ENCODE data around the gene NANP.
A peak's percentile ranks its signal among the peaks of the same experiment; 100 is the strongest.
"Not testable (repeated sequence)": the region's sequence is repeated elsewhere in the genome, so short reads cannot be mapped to it uniquely, and the experiment has no call there.

Gene NANP

DNA sequence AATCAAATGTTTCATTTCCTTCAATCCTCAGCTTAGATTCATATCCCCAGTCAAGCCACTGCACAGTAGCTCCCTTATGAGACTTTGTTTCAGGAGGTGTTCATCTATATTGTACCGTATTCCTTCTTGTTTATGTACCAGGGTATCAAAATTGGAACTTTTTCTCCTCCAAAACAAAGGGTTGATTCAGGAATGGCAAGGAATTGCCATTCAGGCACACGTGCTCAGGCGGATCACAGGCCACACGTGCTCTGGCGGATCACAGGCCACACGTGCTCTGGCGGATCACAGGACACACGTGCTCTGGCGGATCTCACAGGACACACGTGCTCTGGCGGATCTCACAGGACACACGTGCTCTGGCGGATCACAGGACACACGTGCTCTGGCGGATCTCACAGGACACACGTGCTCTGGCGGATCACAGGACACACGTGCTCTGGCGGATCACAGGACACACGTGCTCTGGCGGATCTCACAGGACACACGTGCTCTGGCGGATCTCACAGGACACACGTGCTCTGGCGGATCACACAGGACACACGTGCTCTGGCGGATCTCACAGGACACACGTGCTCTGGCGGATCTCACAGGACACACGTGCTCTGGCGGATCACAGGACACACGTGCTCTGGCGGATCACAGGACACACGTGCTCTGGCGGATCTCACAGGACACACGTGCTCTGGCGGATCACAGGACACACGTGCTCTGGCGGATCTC is 21.5 kb downstream of the NANP start:
- not testable (repeated sequence) for H3K9ac ChIP-seq (ENCODE audit: low read length); H3K9me3 ChIP-seq (ENCODE audit: control insufficient read depth, low read length); H3K27me3 ChIP-seq (ENCODE audit: control insufficient read depth, insufficient read depth, low read length); H3K4me1 ChIP-seq (ENCODE audit: control insufficient read depth, insufficient read depth, low read length); H3K4me3 ChIP-seq (ENCODE audit: low read length); H3K36me3 ChIP-seq (ENCODE audit: control insufficient read depth, insufficient read depth, low read length)

DNA sequence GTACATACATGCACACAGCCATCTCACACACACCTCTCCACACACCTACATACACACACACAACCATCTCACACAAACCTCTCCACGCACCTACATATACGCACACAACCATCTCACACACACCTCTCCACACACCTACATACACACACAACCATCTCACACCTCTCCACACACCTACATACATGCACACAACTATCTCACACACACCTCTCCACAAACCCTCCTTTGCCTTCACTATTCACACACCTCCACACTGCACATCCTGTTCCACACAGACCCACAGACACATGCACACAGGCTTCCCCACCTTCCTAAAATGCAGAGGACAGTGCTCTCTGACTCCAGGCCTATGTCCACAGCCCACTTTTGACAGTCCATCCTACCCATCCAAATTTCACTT is 22.2 kb downstream of the NANP start:
- H3K9me3 ChIP-seq (ENCODE audit: control insufficient read depth, low read length): no peaks in the 10 kb centered on the region
- no peaks in the 10 kb centered on the region for H3K27me3 ChIP-seq (ENCODE audit: control insufficient read depth, insufficient read depth, low read length)
- no peaks in the 10 kb centered on the region for H3K4me1 ChIP-seq (ENCODE audit: control insufficient read depth, insufficient read depth, low read length)
- no peak overlapping the region for H3K9ac ChIP-seq (ENCODE audit: low read length)
- H3K36me3 ChIP-seq (ENCODE audit: control insufficient read depth, insufficient read depth, low read length): no peaks in the 10 kb centered on the region
- no peak overlapping the region for H3K4me3 ChIP-seq (ENCODE audit: low read length)

DNA sequence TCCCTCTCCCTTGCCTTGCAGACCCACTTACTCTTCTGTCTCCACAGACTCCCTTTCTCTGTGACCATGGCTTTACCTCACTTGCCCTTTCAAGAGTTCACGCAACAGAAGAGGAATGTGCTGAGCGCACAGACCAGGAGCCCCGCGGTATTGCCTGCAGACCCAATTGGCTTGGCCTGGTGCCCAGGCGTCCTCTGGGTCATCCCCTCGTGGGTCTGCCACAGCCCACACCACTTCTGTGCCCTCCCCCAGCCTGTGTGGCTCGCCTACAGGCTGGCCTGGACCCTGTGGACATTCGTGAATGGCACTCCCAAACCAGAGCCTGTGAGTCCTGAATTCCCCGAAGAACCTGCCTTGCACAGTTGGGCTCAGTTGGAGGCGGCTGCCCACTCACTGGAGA is 23.2 kb downstream of the NANP start:
- Histone ChIP-seq H3K4me1 (ENCODE audit: control insufficient read depth, insufficient read depth, low read length) (no peaks in the 10 kb centered on the region), H3K4me3 (ENCODE audit: low read length) (no peak overlapping the region), H3K27me3 (ENCODE audit: control insufficient read depth, insufficient read depth, low read length) (no peaks in the 10 kb centered on the region), H3K9ac (ENCODE audit: low read length) (no peak overlapping the region), H3K36me3 (ENCODE audit: control insufficient read depth, insufficient read depth, low read length) (no peaks in the 10 kb centered on the region), H3K9me3 (ENCODE audit: control insufficient read depth, low read length) (no peaks in the 10 kb centered on the region)

DNA sequence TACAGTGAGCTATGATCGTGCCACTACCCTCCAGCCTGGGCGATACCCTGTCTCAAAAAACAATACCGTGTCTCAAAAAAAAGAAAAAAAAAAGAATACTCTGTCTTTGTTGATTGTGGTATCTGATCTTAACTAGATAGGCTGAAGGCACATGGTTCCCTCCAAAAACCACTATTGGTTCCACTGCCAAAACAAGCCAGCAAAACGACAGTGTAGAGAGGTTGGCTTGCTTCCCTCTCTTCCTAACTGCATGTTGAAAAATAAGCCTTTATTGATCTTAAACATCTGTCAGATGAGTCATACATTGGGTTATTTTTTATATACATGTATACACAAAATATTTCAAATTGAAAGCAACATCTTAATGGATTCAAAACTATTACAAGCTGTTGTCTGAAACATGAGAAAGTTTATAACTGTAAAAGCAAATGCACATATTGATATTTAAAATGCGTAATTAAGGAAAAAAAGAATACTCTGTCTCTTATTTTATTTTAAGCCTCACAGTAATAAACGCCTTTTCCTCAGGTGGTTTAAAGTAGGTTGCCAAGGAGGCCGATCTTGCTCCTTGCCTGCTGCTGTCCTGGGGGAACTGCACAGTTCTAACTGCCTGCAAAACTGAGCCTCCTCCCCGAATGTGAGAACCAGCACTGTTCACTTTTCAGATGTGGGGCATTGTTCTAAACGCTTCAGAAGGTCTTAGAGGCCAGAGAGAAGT is 31.5 kb downstream of the NANP start:
- Histone ChIP-seq H3K4me1 (ENCODE audit: control insufficient read depth, insufficient read depth, low read length) (no peaks in the 10 kb centered on the region), H3K9ac (ENCODE audit: low read length) (no peak overlapping the region), H3K27me3 (ENCODE audit: control insufficient read depth, insufficient read depth, low read length) (no peaks in the 10 kb centered on the region), H3K36me3 (ENCODE audit: control insufficient read depth, insufficient read depth, low read length) (no peaks in the 10 kb centered on the region), H3K9me3 (ENCODE audit: control insufficient read depth, low read length) (no peaks in the 10 kb centered on the region), H3K4me3 (ENCODE audit: low read length) (no peak overlapping the region)

DNA sequence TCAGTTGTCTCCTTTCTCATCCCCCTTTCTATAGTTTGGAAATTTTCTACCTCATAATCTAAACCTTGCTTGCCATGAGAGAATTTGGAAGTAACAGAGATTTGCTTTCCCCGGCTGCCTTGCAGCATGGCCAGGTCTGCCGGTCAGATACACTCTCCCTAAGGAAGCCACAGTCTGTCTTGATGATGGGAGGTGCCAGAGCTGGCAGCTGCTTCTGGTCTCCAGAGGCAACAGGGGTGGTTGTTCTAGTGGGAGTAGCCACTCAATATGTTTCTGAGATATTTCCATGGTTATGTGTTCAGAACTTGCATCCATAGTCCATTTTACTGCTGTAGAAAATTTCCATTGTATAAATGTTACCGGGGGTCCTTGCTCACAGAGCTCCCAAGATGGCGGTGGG is 33.0 kb downstream of the NANP start:
- not testable (repeated sequence) for H3K27me3 ChIP-seq (ENCODE audit: control insufficient read depth, insufficient read depth, low read length); H3K4me1 ChIP-seq (ENCODE audit: control insufficient read depth, insufficient read depth, low read length); H3K36me3 ChIP-seq (ENCODE audit: control insufficient read depth, insufficient read depth, low read length); H3K4me3 ChIP-seq (ENCODE audit: low read length); H3K9ac ChIP-seq (ENCODE audit: low read length); H3K9me3 ChIP-seq (ENCODE audit: control insufficient read depth, low read length)

DNA sequence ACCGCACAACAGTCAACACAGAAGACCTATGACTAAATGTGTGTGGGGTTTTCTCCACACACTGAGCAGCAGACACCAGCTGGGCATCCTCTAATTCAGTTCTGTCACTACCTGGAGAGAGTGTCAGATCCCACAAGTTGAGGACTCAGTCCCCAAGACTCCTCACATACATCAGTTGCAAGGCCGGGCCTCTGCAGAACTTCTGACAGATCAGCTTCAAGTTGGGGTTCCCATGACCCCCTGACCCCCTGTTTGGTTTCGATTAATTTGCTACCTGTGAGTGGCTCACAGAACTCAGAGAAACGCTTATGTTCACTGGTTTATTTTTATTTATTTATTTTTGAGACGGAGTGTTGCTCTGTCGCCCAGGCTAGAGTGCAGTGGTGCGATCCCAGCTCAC is 35.3 kb downstream of the NANP start:
- Histone ChIP-seq H3K4me1 (ENCODE audit: control insufficient read depth, insufficient read depth, low read length) (peaks cover 7% of the 10 kb centered on the region), H3K27me3 (ENCODE audit: control insufficient read depth, insufficient read depth, low read length) (no peaks in the 10 kb centered on the region), H3K9me3 (ENCODE audit: control insufficient read depth, low read length) (no peaks in the 10 kb centered on the region), H3K4me3 (ENCODE audit: low read length) (no peak overlapping the region), H3K9ac (ENCODE audit: low read length) (no peak overlapping the region), H3K36me3 (ENCODE audit: control insufficient read depth, insufficient read depth, low read length) (no peaks in the 10 kb centered on the region)

DNA sequence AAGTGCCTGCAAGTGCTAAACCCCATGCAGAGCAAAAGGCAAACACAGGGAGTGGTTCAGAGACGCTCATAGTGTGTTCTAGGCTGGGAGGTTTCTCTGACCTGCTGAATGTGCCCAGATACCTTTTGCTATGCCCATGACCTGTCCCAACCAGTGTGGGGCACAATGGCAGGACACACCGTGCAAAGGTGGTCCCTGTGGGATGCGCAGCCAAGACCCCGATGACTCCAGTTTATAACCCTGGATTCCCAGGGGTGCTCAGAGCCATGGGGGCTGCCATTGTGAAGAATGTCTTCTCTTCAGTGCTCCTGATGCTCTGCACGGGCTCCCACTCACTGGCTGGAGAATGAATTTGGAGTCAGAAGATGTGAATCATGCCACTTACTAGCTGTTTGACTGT is 36.3 kb downstream of the NANP start:
- Histone ChIP-seq H3K36me3 (ENCODE audit: control insufficient read depth, insufficient read depth, low read length) (no peaks in the 10 kb centered on the region), H3K4me1 (ENCODE audit: control insufficient read depth, insufficient read depth, low read length) (peaks cover 7% of the 10 kb centered on the region), H3K4me3 (ENCODE audit: low read length) (no peak overlapping the region)

DNA sequence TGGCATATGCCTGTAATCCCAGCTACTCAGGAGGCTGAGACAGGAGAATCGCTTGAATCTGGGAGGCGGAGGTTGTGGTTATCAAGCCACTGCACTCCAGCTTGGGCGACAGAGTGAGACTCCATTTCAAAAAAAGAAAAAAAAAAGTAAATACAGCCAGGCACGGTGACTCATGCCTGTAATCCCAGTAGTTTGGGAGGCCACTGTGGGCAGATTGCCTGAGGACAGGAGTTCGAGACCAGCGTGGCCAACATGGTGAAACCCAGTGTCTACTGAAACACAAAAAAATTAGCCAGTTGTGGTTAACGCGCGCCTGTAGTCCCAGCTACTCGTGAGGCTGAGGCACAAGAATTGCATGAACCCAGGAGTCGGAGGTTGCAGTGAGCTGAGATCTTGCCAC is 36.9 kb downstream of the NANP start:
- Histone ChIP-seq H3K4me3 (ENCODE audit: low read length) (no peak overlapping the region), H3K9ac (ENCODE audit: low read length) (no peak overlapping the region), H3K27me3 (ENCODE audit: control insufficient read depth, insufficient read depth, low read length) (no peaks in the 10 kb centered on the region), H3K9me3 (ENCODE audit: control insufficient read depth, low read length) (no peaks in the 10 kb centered on the region), H3K4me1 (ENCODE audit: control insufficient read depth, insufficient read depth, low read length) (peaks cover 7% of the 10 kb centered on the region), H3K36me3 (ENCODE audit: control insufficient read depth, insufficient read depth, low read length) (no peaks in the 10 kb centered on the region)

More for the DNA sequence above, 36.3 kb downstream of the NANP start:
- H3K9me3 ChIP-seq (ENCODE audit: control insufficient read depth, low read length): no peaks in the 10 kb centered on the region
- no peak overlapping the region for H3K9ac ChIP-seq (ENCODE audit: low read length)
- no peaks in the 10 kb centered on the region for H3K27me3 ChIP-seq (ENCODE audit: control insufficient read depth, insufficient read depth, low read length)

DNA sequence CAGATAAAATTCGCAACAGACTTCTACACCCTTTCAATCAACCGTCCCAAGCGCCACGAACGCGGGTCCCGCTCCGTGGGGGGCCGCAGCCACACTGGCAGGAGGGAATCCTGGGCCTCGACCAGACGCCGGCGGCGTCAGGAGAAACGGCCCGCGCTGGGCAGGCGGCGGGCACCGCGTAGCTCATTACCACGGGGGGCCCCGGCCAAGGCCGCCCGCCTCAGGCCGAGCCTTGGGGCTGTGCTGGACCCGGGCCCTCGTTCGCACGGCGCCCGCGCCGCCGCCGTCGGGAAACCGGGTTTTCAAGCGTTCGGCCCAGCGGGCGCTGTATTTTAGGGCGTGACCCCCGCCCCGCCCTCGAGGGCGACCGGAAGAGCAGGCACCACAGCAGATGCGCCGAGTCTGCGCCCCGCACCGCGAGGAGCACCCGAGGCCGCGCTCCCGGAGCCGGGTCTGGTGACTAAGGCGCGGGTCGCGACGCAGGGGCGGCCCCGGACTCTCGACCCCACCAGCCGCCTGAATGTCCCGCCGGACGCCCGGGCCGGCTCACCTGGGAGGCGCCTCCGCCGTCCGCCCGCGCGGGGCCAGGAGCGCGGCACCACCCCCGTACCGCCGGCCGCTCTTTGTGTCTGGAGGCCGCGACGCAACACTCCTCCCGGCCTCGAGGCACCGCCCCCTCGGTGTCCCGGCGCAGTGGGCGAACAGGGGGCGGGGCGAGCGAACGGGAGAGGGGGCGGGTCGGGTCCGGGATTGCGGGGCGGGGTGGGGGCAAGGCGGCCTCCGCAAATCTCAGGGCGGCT is 38.7 kb downstream of the NANP start, which contains the start of gene NINL:
Gene NINL, minus strand, starts transcription at position 627 of the 800 bp plus-strand sequence. CDS start 58,944 bp downstream, outside the sequence.
- Histone ChIP-seq H3K9ac (ENCODE audit: low read length) (peak within 1 kb of the TSS; percentile 79), H3K4me1 (ENCODE audit: control insufficient read depth, insufficient read depth, low read length) (peaks cover 7% of the 10 kb centered on the region), H3K4me3 (ENCODE audit: low read length) (peak within 1 kb of the TSS; percentile 38), H3K27me3 (ENCODE audit: control insufficient read depth, insufficient read depth, low read length) (no peaks in the 10 kb centered on the region), H3K36me3 (ENCODE audit: control insufficient read depth, insufficient read depth, low read length) (no peaks in the 10 kb centered on the region), H3K9me3 (ENCODE audit: control insufficient read depth, low read length) (no peaks in the 10 kb centered on the region)

DNA sequence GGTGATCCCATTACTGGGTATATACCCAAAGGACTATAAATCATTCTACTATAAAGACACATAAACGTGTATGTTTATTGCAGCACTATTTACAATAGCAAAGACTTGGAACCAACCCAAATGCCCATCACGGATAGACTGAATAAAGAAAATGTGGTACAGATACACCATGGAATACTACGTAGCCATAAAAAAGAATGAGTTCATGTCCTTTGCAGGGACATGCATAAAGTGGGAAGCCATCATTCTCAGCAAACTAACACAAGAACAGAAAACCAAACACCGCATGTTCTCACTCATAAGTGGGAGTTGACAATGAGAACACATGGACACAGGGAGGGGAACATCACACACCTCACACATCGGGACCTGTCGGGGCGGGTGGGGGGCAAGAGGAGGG is 40.2 kb downstream of the NANP start:
- H3K27me3 ChIP-seq (ENCODE audit: control insufficient read depth, insufficient read depth, low read length); H3K9ac ChIP-seq (ENCODE audit: low read length); H3K4me1 ChIP-seq (ENCODE audit: control insufficient read depth, insufficient read depth, low read length); H3K36me3 ChIP-seq (ENCODE audit: control insufficient read depth, insufficient read depth, low read length); H3K4me3 ChIP-seq (ENCODE audit: low read length); H3K9me3 ChIP-seq (ENCODE audit: control insufficient read depth, low read length): not testable (repeated sequence)

DNA sequence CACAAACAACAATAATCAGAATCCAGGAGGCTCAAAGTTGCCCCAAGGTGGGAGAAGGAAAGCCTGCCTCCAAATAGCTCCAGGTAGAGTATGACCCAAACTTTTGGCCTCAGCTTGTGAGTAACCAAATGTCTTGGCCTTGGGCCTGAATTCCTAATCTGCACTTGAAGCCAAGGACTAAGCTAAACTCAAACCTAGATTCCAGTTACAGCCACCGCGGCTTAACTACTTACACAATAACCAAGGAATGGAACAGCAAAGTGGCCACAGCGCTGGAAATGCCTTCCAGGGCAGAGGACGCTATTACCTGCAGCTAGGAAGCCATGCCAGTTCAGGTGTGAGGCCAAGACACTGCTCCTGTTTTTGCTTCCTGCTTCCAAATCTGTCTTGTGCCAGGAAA is 43.1 kb downstream of the NANP start:
- no peaks in the 10 kb centered on the region for H3K36me3 ChIP-seq (ENCODE audit: control insufficient read depth, insufficient read depth, low read length)
- no peaks in the 10 kb centered on the region for H3K27me3 ChIP-seq (ENCODE audit: control insufficient read depth, insufficient read depth, low read length)
- no peak overlapping the region for H3K9ac ChIP-seq (ENCODE audit: low read length)
- H3K4me1 ChIP-seq (ENCODE audit: control insufficient read depth, insufficient read depth, low read length): peaks cover 7% of the 10 kb centered on the region
- no peak overlapping the region for H3K4me3 ChIP-seq (ENCODE audit: low read length)
- no peaks in the 10 kb centered on the region for H3K9me3 ChIP-seq (ENCODE audit: control insufficient read depth, low read length)
